Right lobe of liver (tissue), 6 donors: Measurements from ENCODE around the gene PRR11. TPM values are rescaled to one million over a fixed set of nuclear protein-coding genes. Genes with fewer than 3 reads are reported as not detected.

Source experiments
- ATAC-seq, 4 donors: fragments of 200-7000 bp; cut with Tn5 transposase; one replicate each; pipeline ENCODE4 v1.9.1; 2020; ENCODE audit warnings: mild to moderate bottlenecking in 4 of 4, moderate library complexity in 4 of 4
- DNase-seq, 3 donors: peaks; one replicate each; pipeline ENCODE4 v3.0.0-alpha.2; 2020
- H3K27ac ChIP-seq, 3 donors: fragments of 200-600 bp; one replicate each; pipeline ENCODE4 v1.8.0; 2022
- H3K27me3 ChIP-seq, 2 donors: fragments of 200-600 bp; one replicate each; pipeline ENCODE4 v1.8.0; 2022
- H3K36me3 ChIP-seq, 4 donors: fragments of 200-600 bp; sonication (generic) in 1 of 4; one replicate each; pipeline versions ENCODE4 v1.5.1 to v1.8.0; 2017 to 2022; ENCODE audit warnings: control low read depth in 1 of 4
- H3K4me1 ChIP-seq, 4 donors: fragments of 200-600 bp; sonication (generic) in 1 of 4; one replicate each; pipeline versions ENCODE4 v1.5.1 to v1.8.0; 2017 to 2022; ENCODE audit warnings: control low read depth in 1 of 4
- H3K4me3 ChIP-seq, 3 donors: fragments of 200-600 bp; one replicate each; pipeline ENCODE4 v1.8.0; 2022
- H3K9me3 ChIP-seq, 4 donors: fragments of 200-600 bp; sonication (generic) in 1 of 4; one replicate each; pipeline versions ENCODE4 v1.5.1 to v1.8.0; 2017 to 2022; ENCODE audit warnings: control low read depth in 1 of 4
- POLR2A ChIP-seq: fragments of 450-650 bp; IDR thresholded peaks from one replicate; pipeline ENCODE4 v1.6.1; 2017; ENCODE audit warnings: antibody characterized with exemption, mild to moderate bottlenecking
- WGBS: methylation state at CpG from one replicate; pipeline ENCODE4 v1.1.6; 2018; ENCODE audit warnings: low coverage, low lambda C conversion rate; ENCODE audit not compliant: insufficient coverage; ENCODE audit errors: missing lambda C conversion rate; 5-methylcytosine and 5-hydroxymethylcytosine counted together
- intact Hi-C, 2 donors: fragments of 100-400 bp; cut with DNase I; formaldehyde crosslinking; loops; one replicate each; pipeline versions ENCODE4 v1.11.2 to v1.14.1; 2022
- total RNA-seq, 6 experiments: library from RNA; depleted of rRNA in 2 of 6; stranded (reverse); fragments of >200 nt in 2 of 6; fragmentation: NEBNext Ultra II Directional in 3 of 6; extraction: Animal tissue kit (Norgen Biotek cat#: 25700) in 3 of 6; gene quantifications; one replicate each; pipeline versions ENCODE4 v1.1.0 to v1.2.4, GENCODE V29; 2016 to 2023
- TF ChIP-seq, protein P1 (sequence below), 4 donors: fragments of 200-600 bp in 3 of 4; fragments of 450-650 bp in 1 of 4; IDR thresholded peaks; one replicate each; pipeline versions ENCODE4 v1.5.1 to v1.8.0; 2016 to 2022; ENCODE audit warnings: antibody characterized with exemption in 4 of 4, mild to moderate bottlenecking in 2 of 4
- donor health status: DM: no; HTN: yes; CAD: no.
- donor health status: DM: no; HTN: no; CAD: no.
- donor health status: DM: no; HTN: no; CAD: no.
- donor health status: DM: no; HTN: yes; CAD: no.
- donor health status: DM: no; HTN: yes; CAD: no.

Gene PRR11
- total RNA-seq, 6 experiments from 2014 or later, result 0.49 to 1.9 (median 0.54) TPM

DNA sequence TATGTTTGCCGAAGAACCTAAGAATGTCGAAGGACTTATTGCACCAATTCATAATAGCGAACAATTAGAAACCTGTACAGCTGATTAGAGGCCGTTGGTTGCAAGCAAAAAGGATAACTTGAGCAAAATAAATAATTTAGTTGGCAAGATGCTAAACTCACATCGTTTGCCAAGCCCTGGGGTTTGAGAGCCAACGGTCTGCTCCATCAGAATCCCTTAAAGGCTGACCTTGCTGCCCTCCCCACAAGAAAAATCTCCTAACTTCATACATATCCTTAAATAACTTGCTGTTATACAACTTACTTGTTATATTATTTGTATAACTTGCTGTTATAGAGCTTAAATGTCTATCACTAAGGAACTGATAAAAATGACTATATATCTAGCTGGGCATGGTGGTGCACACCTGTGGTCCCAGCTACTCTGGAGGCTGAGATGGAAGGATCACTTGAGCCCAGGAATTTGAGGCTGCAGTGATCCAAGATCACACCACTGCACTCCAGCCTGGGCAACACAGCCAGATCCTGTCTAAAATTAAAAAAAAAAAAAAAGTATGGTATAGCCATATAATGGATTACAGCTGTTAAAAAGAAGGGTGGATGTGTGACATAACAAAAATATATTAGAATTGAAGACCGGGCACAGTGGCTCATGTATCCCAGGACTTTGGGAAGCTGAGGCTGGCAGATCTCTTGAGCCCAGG is 47.0 kb upstream of the PRR11 start:
- Histone ChIP-seq H3K9me3 (no peaks in the 10 kb centered on the region), H3K36me3 (no peaks in the 10 kb centered on the region), H3K4me1 (peaks cover 0 to 15% (median 4%) of the 10 kb centered on the region in 4 donors), H3K4me3 (no peak overlapping the region), H3K27ac (no peak overlapping the region), H3K27me3 (no peaks in the 10 kb centered on the region)
- intact Hi-C loops, result no loop called here
- DNase-seq, result no peak
- TF ChIP-seq, protein P1, sequence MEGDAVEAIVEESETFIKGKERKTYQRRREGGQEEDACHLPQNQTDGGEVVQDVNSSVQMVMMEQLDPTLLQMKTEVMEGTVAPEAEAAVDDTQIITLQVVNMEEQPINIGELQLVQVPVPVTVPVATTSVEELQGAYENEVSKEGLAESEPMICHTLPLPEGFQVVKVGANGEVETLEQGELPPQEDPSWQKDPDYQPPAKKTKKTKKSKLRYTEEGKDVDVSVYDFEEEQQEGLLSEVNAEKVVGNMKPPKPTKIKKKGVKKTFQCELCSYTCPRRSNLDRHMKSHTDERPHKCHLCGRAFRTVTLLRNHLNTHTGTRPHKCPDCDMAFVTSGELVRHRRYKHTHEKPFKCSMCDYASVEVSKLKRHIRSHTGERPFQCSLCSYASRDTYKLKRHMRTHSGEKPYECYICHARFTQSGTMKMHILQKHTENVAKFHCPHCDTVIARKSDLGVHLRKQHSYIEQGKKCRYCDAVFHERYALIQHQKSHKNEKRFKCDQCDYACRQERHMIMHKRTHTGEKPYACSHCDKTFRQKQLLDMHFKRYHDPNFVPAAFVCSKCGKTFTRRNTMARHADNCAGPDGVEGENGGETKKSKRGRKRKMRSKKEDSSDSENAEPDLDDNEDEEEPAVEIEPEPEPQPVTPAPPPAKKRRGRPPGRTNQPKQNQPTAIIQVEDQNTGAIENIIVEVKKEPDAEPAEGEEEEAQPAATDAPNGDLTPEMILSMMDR (IDR thresholded peaks at IDR 0.05), result no peak
- no peak for TF ChIP-seq POLR2A
- 84% methylated on average over 7 of the region's 7 CpGs for WGBS
- no peak for ATAC-seq

DNA sequence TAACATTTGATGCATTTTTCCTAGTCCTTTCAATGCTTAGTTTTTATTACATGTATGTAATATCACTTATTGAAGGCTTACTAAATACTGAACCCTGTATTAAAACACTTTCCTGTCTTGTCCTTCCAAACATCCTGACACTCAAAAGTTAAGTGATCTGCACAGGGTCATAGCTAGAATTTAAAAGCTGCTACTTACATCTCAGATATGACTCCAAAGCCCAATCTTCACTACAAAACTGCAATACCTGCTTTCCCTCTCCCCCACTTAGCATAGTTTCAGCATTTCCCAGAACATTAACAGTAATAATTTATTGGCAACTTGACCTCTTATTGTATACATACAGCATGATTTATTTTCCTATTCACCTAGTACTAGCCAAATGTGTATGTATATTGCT is 44.6 kb upstream of the PRR11 start:
- DNase-seq, result no peak

DNA sequence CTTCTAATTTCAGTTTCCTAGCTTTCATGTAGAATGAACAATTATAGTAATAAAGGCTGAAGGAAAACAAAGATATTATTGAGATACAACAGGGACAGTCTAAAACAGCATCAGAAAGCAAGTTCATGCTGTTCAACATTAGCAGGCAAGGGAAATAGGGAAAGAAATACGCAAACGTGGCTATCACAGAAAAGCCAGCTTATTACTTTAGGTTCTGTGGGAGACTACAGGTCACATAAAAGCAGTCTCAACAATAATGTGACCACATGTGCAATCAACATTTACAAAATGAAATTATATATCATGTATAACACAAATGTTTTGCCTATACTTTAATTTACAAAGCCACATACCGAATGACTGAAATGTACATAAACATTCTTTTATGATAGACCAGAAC is 44.0 kb upstream of the PRR11 start:
- Histone ChIP-seq H3K4me1 (peaks cover 0 to 5% (median 0%) of the 10 kb centered on the region in 4 donors), H3K27me3 (no peaks in the 10 kb centered on the region), H3K4me3 (no peak overlapping the region), H3K27ac (no peak overlapping the region), H3K9me3 (no peaks in the 10 kb centered on the region), H3K36me3 (no peaks in the 10 kb centered on the region)
- DNase-seq, result no peak
- intact Hi-C loops, result no loop called here
- 82% methylated on average over 3 of the region's 3 CpGs for WGBS
- TF ChIP-seq, protein P1 (IDR thresholded peaks at IDR 0.05), result no peak
- no peak for TF ChIP-seq POLR2A
- no peak for ATAC-seq

More for the DNA sequence above, 44.6 kb upstream of the PRR11 start:
- H3K9me3 ChIP-seq, result no peaks in the 10 kb centered on the region
- peaks cover 0 to 7% (median 0%) of the 10 kb centered on the region in 4 donors for H3K4me1 ChIP-seq
- ATAC-seq, result no peak
- intact Hi-C loops, result no loop called here
- no peak overlapping the region for H3K27ac ChIP-seq
- H3K4me3 ChIP-seq, result no peak overlapping the region
- TF ChIP-seq, protein P1 (IDR thresholded peaks at IDR 0.05), result no peak
- TF ChIP-seq POLR2A, result no peak
- H3K36me3 ChIP-seq, result no peaks in the 10 kb centered on the region
- no peaks in the 10 kb centered on the region for H3K27me3 ChIP-seq

DNA sequence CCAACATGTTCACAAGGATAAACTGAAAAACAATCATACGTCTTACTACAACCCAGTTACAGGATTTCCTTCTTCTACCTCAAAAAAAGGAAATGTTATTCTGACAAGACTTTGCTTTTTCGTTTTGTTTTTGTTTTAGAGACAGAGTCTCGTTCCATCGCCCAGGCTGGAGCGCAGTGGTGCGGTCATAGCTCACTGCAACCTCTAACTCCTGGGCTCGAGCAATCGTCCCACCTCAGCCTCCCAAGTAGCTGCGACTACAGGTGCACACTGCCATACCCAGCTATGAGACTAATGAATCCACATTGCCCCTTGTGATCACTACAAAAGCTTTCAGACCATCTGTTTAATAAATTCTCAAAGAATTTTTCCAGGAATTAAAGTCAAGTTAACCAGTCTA is 40.1 kb upstream of the PRR11 start:
- ATAC-seq, result no peak
- DNase-seq, result no peak
- intact Hi-C loops, result no loop called here
- H3K9me3 ChIP-seq, result no peaks in the 10 kb centered on the region
- WGBS, result 89% methylated on average over 9 of the region's 9 CpGs
- no peaks in the 10 kb centered on the region for H3K36me3 ChIP-seq
- H3K27ac ChIP-seq, result no peak overlapping the region
- no peaks in the 10 kb centered on the region for H3K4me1 ChIP-seq
- H3K27me3 ChIP-seq, result no peaks in the 10 kb centered on the region
- TF ChIP-seq POLR2A, result no peak
- TF ChIP-seq, protein P1 (IDR thresholded peaks at IDR 0.05), result no peak
- H3K4me3 ChIP-seq, result no peak overlapping the region
